ENCODE results near the gene TNFAIP1.

The TNFAIP1 gene

DNA sequence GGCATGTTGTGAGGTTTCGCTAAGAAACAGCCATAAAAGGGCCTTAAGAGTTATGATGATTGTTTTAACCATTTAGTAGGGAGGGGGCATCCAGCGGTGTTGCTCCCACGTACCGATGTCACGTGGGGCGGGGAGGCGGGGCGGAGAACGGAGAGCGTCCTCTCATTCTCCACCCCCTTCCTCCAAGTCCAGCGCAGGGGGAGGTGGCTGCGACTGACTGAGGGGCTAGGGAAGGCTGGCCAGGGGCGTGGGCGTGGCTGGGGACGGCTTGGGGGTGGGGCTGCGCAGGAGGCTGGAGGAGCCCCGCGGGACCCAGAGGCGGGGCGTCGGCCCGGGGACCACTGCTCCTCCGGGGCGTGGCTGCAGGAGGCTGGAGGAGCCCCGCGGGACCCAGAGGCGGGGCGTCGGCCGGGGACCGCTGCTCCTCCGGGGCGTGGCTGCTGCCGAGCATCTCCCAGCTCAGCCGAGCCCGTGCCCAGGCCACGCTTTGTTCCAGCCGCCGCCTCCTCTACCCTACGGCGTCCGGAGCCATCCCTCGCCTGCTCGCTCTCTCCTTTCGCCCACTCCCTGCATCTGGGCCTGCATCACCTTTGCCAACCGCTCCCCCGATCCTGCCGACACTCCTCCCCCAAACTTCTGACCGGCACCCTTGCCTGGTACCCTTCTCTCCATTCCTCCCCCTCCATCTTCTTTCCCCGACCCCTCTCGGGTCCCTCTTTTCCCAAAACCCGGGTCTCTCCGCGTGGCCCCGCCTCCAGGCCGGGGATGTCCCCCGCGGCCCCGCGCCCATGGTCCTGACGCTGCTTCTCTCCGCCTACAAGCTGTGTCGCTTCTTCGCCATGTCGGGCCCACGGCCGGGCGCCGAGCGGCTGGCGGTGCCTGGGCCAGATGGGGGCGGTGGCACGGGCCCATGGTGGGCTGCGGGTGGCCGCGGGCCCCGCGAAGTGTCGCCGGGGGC, 36.0 kb downstream of the TNFAIP1 start, which contains the start of gene SARM1:
TSS of gene SARM1 (plus strand) at position 450 of the 958 bp plus-strand sequence. CDS start at position 789, 339 bp downstream.
- DNase-seq (ENCODE audit: low spot score), result peak; percentile 81

DNA sequence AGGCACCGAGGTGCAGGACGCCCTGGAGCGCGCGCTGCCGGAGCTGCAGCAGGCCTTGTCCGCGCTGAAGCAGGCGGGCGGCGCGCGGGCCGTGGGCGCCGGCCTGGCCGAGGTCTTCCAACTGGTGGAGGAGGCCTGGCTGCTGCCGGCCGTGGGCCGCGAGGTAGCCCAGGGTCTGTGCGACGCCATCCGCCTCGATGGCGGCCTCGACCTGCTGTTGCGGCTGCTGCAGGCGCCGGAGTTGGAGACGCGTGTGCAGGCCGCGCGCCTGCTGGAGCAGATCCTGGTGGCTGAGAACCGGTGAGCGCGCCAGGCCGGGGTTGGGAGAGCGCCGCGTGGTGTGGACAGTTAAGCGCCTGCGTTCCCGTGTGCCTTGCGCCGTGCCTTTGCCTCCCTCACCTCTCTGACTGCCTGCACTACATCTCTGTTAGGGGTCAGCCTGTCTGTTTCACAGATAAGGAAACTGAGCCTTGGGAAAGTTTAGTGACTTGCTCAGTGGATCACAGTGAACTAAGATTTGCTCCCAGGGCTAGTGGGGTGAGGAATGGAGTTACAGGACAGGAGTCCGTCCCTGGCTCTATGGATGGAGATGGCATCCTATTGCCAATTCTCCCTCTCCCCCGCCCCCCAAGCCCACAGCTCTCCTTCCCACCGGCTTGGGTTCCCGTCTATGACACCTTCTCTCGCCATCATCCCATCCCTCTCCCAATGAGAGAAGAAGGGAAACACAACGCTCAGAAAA, 36.8 kb downstream of the TNFAIP1 start:
- DNase-seq (ENCODE audit: low spot score), result peak; percentile 13

DNA sequence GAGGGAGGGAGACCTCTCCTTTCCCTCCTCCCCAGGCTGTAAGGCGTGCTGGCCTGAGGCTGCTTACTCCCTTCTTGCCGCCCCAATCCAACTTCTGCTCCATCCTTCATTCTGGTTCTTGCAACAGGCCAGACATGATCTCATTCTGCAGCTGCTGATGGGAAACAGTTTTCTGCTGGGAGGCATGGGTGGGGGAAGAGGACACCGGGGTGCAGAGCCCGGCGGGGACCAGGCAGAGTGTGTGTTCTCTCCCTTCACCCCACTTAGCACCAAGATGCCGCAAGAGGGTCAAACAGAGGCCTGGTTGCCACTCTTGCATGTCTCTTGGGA, 37.3 kb downstream of the TNFAIP1 start:
- no peak for DNase-seq (ENCODE audit: low spot score)

DNA sequence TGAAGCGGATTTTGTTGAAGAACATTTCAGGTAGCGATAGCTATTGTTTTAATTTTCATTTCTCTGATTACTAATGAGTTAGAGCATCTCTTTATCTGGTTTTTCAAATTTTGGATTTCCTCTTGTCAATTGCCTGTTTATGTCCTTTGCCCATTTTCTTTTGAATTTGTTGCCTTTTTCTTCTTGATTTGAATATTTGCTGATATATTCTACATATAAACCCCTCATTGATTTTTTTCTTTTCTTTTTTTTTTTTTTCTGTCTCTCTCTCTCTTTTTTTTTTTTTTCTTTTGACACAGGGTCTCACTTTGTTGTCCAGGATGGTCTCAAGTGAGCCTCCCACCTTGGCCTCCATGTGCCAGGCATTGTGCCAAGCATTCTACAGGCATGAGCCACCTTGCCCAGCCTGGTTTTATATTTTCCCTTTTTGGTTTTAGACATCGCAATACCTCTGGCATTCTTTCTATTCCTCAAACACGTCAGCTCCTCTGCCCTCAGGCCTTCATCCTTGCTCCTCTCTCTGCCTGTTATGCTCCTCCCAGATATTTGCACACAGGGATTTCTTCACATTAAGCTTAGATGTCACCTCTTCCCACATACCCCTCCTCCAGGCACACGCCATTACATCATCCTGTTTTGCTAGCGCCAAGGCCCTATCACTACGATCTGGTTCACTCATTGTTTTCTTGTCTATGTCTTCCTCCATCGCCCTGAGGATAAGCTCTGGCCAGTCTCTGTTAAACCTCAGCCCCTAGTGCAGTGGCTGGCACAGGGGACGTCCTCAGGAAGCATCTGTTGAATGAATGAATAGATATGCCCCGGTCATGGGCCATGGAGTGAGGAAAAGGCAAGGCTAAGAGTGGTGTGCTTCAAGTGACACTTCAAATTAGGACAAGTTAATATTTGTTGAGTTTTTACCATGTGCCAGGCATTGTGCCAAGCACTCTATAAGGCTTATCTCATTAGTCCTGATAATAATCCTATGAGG, 44.5 kb downstream of the TNFAIP1 start:
- DNase-seq (ENCODE audit: low spot score), result no peak

DNA sequence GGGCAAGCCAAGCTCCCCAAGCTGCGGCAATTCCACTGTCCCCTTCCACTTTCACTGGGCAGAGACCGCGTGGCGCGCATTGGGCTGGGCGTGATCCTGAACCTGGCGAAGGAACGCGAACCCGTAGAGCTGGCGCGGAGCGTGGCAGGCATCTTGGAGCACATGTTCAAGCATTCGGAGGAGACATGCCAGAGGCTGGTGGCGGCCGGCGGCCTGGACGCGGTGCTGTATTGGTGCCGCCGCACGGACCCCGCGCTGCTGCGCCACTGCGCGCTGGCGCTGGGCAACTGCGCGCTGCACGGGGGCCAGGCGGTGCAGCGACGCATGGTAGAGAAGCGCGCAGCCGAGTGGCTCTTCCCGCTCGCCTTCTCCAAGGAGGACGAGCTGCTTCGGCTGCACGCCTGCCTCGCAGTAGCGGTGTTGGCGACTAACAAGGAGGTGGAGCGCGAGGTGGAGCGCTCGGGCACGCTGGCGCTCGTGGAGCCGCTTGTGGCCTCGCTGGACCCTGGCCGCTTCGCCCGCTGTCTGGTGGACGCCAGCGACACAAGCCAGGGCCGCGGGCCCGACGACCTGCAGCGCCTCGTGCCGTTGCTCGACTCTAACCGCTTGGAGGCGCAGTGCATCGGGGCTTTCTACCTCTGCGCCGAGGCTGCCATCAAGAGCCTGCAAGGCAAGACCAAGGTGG, 45.7 kb downstream of the TNFAIP1 start:
- DNase-seq (ENCODE audit: low spot score), result no peak

DNA sequence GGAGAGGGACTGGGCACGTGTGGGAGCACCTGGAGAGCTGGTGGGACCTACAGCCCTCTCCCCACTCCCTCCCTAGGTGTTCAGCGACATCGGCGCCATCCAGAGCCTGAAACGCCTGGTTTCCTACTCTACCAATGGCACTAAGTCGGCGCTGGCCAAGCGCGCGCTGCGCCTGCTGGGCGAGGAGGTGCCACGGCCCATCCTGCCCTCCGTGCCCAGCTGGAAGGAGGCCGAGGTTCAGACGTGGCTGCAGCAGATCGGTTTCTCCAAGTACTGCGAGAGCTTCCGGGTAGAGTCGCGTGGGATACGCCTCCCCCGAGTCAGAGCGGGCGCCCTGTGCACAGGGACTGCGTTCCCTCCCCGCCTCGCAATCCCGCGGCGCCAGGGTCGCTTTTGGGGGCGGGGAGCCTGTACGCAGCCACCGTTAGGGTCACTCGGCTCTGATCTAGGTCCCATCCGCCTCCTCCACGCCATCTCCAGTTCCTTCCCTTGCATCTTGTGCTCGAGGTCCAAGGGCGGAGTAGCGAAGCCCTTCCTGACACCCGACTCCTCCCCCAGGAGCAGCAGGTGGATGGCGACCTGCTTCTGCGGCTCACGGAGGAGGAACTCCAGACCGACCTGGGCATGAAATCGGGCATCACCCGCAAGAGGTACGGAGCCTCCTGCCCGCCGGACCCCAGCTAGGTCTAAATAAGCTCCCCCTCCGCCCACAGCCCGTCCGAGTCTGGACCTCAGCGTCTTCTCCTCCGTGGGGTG, 48.9 kb downstream of the TNFAIP1 start:
- no peak for DNase-seq (ENCODE audit: low spot score)

DNA sequence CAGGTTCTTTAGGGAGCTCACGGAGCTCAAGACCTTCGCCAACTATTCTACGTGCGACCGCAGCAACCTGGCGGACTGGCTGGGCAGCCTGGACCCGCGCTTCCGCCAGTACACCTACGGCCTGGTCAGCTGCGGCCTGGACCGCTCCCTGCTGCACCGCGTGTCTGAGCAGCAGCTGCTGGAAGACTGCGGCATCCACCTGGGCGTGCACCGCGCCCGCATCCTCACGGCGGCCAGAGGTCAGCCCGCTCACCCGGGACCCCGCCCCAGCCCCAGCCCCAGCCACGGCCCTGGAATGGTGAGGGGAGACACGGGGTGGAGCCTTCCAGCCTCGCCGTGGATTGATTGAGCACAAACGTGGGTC, 49.5 kb downstream of the TNFAIP1 start:
- DNase-seq (ENCODE audit: low spot score), result no peak

DNA sequence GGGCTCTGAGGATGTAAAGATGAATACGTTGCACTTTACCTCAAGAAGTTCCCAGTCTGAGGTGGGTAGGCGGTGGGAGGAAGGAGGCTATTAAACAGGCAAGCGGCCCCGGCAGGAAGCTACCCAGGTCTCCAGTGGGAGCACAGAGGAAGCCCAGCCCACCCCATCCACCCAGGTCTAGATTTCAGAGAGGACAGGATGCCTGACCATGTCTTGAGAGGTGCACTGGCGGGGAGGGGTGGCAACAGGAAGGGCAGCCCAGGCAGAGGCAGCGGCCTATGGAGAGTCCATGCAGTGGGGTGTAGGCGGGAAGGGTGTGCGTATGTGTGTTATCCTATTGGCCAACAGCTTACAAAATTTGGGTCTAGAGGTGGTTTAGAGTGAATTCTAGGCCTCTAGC, 49.8 kb downstream of the TNFAIP1 start:
- no peak for DNase-seq (ENCODE audit: low spot score)

DNA sequence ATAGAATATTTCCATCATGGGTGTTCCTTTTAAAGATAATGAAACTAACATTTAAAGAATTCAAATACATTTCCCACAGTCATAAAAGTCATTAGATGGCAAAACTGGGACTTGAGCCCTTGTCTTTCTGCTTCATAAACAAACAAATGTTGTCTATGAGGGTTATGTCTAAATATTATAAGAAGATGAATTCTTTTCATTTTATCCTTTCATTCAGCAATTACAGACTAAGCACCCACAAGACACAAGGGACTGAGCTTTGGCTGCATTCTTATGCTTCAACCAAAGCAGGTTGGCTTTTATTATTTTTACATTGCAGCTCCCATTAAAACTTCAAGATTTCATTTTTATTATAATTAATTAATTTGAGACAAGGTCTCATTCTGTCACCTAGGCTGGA, 50.8 kb downstream of the TNFAIP1 start:
- DNase-seq (ENCODE audit: low spot score), result no peak

DNA sequence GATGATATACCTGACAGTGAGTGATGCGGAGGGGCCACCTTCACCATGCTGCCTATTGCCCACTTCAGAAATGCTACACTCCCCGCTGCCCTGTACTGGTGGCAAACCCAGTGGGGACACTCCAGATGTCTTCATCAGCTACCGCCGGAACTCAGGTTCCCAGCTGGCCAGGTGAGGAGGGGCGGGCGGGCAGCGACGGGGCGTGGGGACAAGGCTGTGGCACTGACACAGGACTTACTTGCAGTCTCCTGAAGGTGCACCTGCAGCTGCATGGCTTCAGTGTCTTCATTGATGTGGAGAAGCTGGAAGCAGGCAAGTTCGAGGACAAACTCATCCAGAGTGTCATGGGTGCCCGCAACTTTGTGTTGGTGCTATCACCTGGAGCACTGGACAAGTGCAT, 52.5 kb downstream of the TNFAIP1 start:
- DNase-seq (ENCODE audit: low spot score), result no peak

DNA sequence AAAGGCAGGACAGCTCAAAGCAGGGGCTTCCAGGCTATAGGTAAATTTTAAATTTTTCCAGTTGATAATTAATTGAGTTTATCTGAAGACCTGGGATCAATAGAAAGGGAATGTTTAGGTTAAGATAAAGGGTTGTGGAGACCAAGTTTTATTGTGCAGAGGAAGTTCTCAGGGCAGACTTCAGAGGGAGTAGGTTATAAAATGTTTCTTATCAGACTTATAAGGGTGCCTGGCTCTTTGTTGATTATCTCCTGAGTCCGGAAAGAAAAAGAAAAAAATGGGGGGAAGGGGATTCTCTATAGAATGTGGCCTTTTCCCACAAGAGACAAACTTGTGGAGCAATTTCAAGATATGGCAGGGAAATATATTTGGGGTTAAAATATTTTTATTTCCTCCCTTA, 54.6 kb downstream of the TNFAIP1 start:
- DNase-seq (ENCODE audit: low spot score), result no peak

DNA sequence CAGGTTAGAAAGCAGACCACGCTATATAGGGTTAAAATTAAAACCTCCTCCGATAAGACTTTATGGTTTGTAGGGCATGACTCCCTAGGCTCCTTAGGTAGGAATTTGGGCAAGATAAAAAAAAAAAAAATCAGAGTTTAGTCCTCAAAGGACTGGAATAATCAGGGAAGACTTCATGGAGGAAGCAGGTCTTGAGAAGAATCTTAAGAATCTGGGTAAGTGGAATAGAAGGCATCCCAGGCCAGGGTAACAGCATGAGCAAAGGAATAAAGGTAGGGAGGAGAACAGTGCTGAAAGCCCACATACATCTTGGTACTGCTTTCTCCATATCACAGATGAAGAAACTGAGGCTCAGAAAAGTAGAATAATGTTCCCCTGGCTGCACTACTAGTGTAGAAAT, 55.0 kb downstream of the TNFAIP1 start:
- DNase-seq (ENCODE audit: low spot score), result no peak

DNA sequence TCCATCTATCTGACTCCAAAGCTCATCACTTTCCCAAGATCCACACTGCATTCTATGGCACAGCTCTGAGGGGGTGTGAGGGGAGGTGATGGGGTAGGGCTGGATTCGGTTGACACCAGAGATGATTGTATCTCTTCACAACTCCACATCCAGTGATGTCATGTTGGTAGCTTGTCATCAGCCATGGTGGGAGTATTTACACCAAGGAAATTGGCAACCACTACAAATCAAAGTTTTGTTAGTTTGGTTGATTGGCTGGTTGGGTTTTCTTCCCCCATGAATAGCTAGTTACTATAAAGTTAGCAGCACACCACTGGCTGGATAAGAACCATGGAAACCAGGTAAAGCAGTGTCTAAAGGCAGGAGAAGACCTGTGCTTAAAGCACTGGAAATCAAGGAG, 55.4 kb downstream of the TNFAIP1 start:
- no peak for DNase-seq (ENCODE audit: low spot score)

DNA sequence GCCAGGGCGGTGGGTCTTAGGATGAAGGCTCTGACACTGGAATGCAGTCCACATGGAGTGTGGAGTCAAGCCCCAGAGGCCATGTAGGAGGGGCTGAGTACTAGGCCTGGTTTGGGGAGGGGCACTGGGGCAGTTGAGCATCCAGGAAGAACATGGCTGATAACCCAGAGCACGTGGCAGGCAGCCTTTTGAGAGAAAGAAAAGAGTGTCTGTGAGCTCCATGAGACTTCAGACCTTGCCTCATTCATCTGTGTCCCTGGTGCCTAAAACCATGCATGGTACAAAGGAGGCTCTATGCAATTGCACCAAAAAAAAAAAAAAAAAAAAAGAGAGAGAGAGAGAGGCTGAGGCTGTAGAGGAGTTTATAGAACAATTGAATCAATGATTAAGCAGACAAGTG, 55.8 kb downstream of the TNFAIP1 start:
- DNase-seq (ENCODE audit: low spot score), result no peak

DNA sequence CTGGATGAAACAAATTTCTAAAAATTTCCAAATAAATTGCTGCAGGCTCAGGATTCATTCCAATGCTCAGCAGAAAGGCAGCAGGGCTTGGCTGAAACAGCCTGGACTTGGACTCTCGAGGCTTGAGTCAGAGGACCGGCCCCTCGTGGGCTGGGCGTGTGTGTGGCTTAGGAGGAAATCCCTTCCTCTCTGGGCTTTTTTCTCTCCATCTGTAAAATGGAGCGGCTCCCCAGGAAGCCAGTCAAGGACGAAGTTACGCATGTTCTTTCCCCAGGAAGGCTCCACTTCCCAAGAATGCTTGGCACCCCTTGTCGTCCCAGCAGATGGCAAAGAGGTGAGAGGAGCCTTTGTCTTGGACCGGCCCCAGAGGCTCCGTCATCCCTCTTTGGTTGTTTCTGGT, 56.9 kb downstream of the TNFAIP1 start:
- DNase-seq (ENCODE audit: low spot score), result no peak

DNA sequence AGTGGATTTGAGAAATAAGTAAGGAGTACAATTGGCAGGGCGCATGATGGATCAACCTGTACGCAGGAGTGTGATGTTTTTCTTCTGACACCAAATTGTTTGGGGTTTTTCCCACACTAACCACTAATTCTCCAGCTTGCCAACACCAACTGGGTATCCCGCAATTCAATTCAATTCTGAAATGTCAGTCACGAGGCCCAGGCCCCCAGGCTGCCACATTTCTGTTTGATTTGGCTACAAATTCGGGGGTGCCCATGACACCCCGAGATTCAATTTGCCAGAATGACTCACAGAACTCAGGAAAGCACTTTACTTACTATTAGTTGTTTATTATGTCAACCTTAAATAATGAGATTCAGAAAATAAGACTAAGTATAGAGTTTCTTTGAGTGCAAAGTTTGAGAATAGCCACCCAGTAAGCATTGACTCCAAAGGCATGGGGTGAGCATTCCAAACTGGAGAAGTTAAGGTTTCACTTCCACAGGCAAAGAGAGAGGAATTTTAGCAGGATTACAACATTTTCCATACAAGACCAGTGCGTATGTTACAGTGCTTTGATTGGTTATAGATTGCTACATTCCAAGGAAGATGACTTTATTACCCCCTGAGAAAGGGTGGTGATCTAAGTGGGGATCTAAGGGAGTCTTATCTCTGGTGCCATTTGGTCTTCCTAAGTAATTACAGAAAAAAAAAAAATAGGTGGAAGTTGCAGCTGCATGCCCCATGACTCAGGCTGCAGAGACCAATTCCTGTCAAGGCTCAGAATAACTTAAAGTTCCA, 59.0 kb downstream of the TNFAIP1 start:
- no peak for DNase-seq (ENCODE audit: low spot score)

DNA sequence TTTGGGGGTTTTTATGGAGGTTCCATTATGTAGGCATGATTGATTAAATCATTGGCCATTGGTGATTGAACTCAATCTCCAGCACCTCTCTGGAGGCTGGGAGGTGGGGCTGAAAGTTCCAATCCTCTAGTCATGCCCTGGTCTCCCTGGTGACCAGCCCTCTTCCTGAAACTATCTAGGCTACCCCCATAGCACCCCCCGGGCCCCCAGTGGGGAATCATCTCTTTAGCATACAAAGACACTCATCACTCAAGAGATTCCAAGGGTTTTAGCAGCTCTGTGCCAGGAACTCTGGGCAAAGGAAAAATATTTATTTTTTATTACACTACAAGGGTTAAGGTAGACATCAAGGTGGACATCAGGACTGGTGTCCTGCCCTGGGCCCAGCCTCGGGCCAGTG, 59.9 kb downstream of the TNFAIP1 start:
- DNase-seq (ENCODE audit: low spot score), result no peak

DNA sequence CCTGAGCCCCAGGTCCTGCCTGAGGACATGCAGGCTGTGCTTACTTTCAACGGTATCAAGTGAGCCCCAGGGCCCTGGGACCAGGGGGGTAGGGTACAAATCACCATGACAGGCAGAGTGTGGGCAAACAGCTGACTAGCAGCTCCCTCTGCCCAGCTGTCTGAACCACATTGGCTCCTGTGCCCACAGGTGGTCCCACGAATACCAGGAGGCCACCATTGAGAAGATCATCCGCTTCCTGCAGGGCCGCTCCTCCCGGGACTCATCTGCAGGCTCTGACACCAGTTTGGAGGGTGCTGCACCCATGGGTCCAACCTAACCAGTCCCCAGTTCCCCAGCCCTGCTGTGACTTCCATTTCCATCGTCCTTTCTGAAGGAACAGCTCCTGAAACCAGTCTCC, 60.4 kb downstream of the TNFAIP1 start:
- DNase-seq (ENCODE audit: low spot score), result no peak

Measured in globus pallidus (tissue), 1 donor.